ENCODE measurements around the gene DCX.

DCX gene

GRCh38 chrX:111411983-111412382 is at the start of gene DCX:
Gene DCX, minus strand, starts transcription at chrX:111412192. Its CDS starts 1,794 bp downstream, at chrX:111410398.
- Histone ChIP-seq H3K4me3 (ENCODE audit: low read length) (no peak within 1 kb of the TSS), H3K27ac (ENCODE audit: low read length) (no peak within 1 kb of the TSS), H3K27me3 (ENCODE audit: low read depth, low read length) (no peaks in the 10 kb centered on the region), H3K9ac (ENCODE audit: low read length) (no peak within 1 kb of the TSS), H2AFZ (ENCODE audit: low read depth, low read length) (no peak within 1 kb of the TSS), H3K4me2 (ENCODE audit: low read length) (no peak within 1 kb of the TSS), H4K20me1 (ENCODE audit: insufficient read depth, low read length) (no peaks in the 10 kb centered on the region), H3K9me3 (ENCODE audit: insufficient read depth, low read length) (no peaks in the 10 kb centered on the region), H3K79me2 (ENCODE audit: low read length) (no peaks in the 10 kb centered on the region), H3K36me3 (replicated peaks; ENCODE audit: low read depth, low read length) (no peaks in the 10 kb centered on the region), H3K4me1 (ENCODE audit: low read length) (no peaks in the 10 kb centered on the region)
- no peak for TF ChIP-seq CTCF (IDR thresholded peaks at IDR 0.05; ENCODE audit: low read depth, low read length)
- TF ChIP-seq EZH2phosphoT487 (IDR thresholded peaks at IDR 0.05; ENCODE audit: low read depth) = no peak

- Histone ChIP-seq H3K4me1 (ENCODE audit: low read length) (no peaks in the 10 kb centered on the region), H4K20me1 (ENCODE audit: insufficient read depth, low read length) (no peaks in the 10 kb centered on the region), H3K9ac (ENCODE audit: low read length) (no peak overlapping the region), H3K79me2 (ENCODE audit: low read length) (no peaks in the 10 kb centered on the region), H3K27me3 (ENCODE audit: low read depth, low read length) (no peaks in the 10 kb centered on the region), H3K36me3 (replicated peaks; ENCODE audit: low read depth, low read length) (no peaks in the 10 kb centered on the region), H3K9me3 (ENCODE audit: insufficient read depth, low read length) (no peaks in the 10 kb centered on the region), H3K4me2 (ENCODE audit: low read length) (no peak overlapping the region), H2AFZ (ENCODE audit: low read depth, low read length) (no peak overlapping the region), H3K27ac (ENCODE audit: low read length) (no peak overlapping the region), H3K4me3 (ENCODE audit: low read length) (no peak overlapping the region)
- TF ChIP-seq EZH2phosphoT487 (IDR thresholded peaks at IDR 0.05; ENCODE audit: low read depth) (no peak), CTCF (IDR thresholded peaks at IDR 0.05; ENCODE audit: low read depth, low read length) (no peak)
Observed at GRCh38 chrX:111460607-111461006, 48.6 kb upstream of the DCX start.

GRCh38 chrX:111447298-111447697 is 35.3 kb upstream of the DCX start:
- Histone ChIP-seq H4K20me1 (ENCODE audit: insufficient read depth, low read length) (no peaks in the 10 kb centered on the region), H3K27ac (ENCODE audit: low read length) (no peak overlapping the region), H2AFZ (ENCODE audit: low read depth, low read length) (peak overlapping the region; percentile 93), H3K27me3 (ENCODE audit: low read depth, low read length) (no peaks in the 10 kb centered on the region), H3K9me3 (ENCODE audit: insufficient read depth, low read length) (no peaks in the 10 kb centered on the region), H3K79me2 (ENCODE audit: low read length) (no peaks in the 10 kb centered on the region), H3K9ac (ENCODE audit: low read length) (no peak overlapping the region), H3K36me3 (replicated peaks; ENCODE audit: low read depth, low read length) (no peaks in the 10 kb centered on the region), H3K4me1 (ENCODE audit: low read length) (peaks cover 30% of the 10 kb centered on the region), H3K4me2 (ENCODE audit: low read length) (peak overlapping the region; percentile 33), H3K4me3 (ENCODE audit: low read length) (no peak overlapping the region)
- TF ChIP-seq EZH2phosphoT487 (IDR thresholded peaks at IDR 0.05; ENCODE audit: low read depth) = no peak
- TF ChIP-seq CTCF (IDR thresholded peaks at IDR 0.05; ENCODE audit: low read depth, low read length) = peak; percentile 66

- H2AFZ ChIP-seq (ENCODE audit: low read depth, low read length) = peak overlapping the region; percentile 84
- H3K36me3 ChIP-seq (replicated peaks; ENCODE audit: low read depth, low read length) = no peaks in the 10 kb centered on the region
- peak overlapping the region; percentile 54 for H3K4me3 ChIP-seq (ENCODE audit: low read length)
- no peaks in the 10 kb centered on the region for H3K9me3 ChIP-seq (ENCODE audit: insufficient read depth, low read length)
- no peaks in the 10 kb centered on the region for H3K79me2 ChIP-seq (ENCODE audit: low read length)
- no peaks in the 10 kb centered on the region for H4K20me1 ChIP-seq (ENCODE audit: insufficient read depth, low read length)
- H3K4me2 ChIP-seq (ENCODE audit: low read length) = peak overlapping the region; percentile 65
- no peak overlapping the region for H3K9ac ChIP-seq (ENCODE audit: low read length)
- peaks cover 21% of the 10 kb centered on the region for H3K4me1 ChIP-seq (ENCODE audit: low read length)
- no peak overlapping the region for H3K27ac ChIP-seq (ENCODE audit: low read length)
- TF ChIP-seq EZH2phosphoT487 (IDR thresholded peaks at IDR 0.05; ENCODE audit: low read depth) (no peak), CTCF (IDR thresholded peaks at IDR 0.05; ENCODE audit: low read depth, low read length) (peak; percentile 58)
- H3K27me3 ChIP-seq (ENCODE audit: low read depth, low read length) = no peaks in the 10 kb centered on the region
Observed at GRCh38 chrX:111445485-111445884, 33.5 kb upstream of the DCX start.
